Spleen (tissue), 11 donors: ENCODE results near the gene CXXC5. TPM values are rescaled to one million over a fixed set of nuclear protein-coding genes. Genes with fewer than 3 reads are reported as not detected.

Source experiments
- DNase-seq: peaks from one replicate; pipeline ENCODE4 v3.0.0-alpha.2; 2020
- H3K27ac ChIP-seq, 8 donors: fragments of 200-600 bp; sonication (generic) in 7 of 8; 1 replicate in 4 of 8; 2 replicates in 4 of 8; pipeline versions ENCODE4 v1.5.0 to v1.8.0; 2016 to 2021; ENCODE audit warnings: inconsistent platforms in 4 of 8, mild to moderate bottlenecking in 4 of 8, moderate library complexity in 1 of 8
- H3K27me3 ChIP-seq, 7 donors: fragments of 200-600 bp; sonication (generic) in 6 of 7; replicated peaks in 1 of 7; 1 replicate in 4 of 7; 2 replicates in 3 of 7; pipeline versions ENCODE4 v1.5.0 to v1.8.0; 2016 to 2021; ENCODE audit warnings: inconsistent platforms in 3 of 7, mild to moderate bottlenecking in 1 of 7
- H3K36me3 ChIP-seq, 6 donors: fragments of 200-600 bp; sonication (generic) in 5 of 6; 1 replicate in 4 of 6; 2 replicates in 2 of 6; pipeline versions ENCODE4 v1.5.0 to v1.8.0; 2016 to 2021; ENCODE audit warnings: inconsistent platforms in 2 of 6
- H3K4me1 ChIP-seq, 6 donors: fragments of 200-600 bp; sonication (generic) in 5 of 6; 1 replicate in 3 of 6; 2 replicates in 3 of 6; pipeline versions ENCODE4 v1.5.0 to v1.8.0; 2016 to 2021; ENCODE audit warnings: inconsistent platforms in 3 of 6
- H3K4me3 ChIP-seq, 8 donors: fragments of 200-600 bp; sonication (generic) in 7 of 8; 1 replicate in 4 of 8; 2 replicates in 4 of 8; pipeline versions ENCODE4 v1.5.0 to v1.8.0; 2016 to 2021; ENCODE audit warnings: inconsistent platforms in 4 of 8, mild to moderate bottlenecking in 4 of 8, moderate library complexity in 2 of 8
- H3K9me3 ChIP-seq, 8 donors: fragments of 200-600 bp; sonication (generic) in 7 of 8; 1 replicate in 4 of 8; 2 replicates in 4 of 8; pipeline versions ENCODE4 v1.5.0 to v1.8.0; 2016 to 2021; ENCODE audit warnings: inconsistent platforms in 4 of 8
- POLR2A ChIP-seq, 3 donors: fragments of 450-650 bp; IDR thresholded peaks; one replicate each; pipeline ENCODE4 v1.5.1; 2017; ENCODE audit warnings: antibody characterized with exemption in 3 of 3, mild to moderate bottlenecking in 1 of 3
- POLR2AphosphoS5 ChIP-seq, 3 donors: sonication (generic); formaldehyde crosslinking; IDR thresholded peaks; one replicate each; pipeline ENCODE4 v1.5.1; 2017; ENCODE audit warnings: antibody characterized with exemption in 3 of 3
- WGBS, 5 donors: extraction: QIAGEN DNeasy Blood & Tissue Kit in 3 of 5; methylation state at CpG; one replicate each; pipeline versions ENCODE4 v1.1.5 to v1.1.7; 2013 to 2018; 5-methylcytosine and 5-hydroxymethylcytosine counted together
- intact Hi-C: fragments of 100-400 bp; cut with DNase I; formaldehyde crosslinking; loops from one replicate; pipeline ENCODE4 v1.15.0; 2023; ENCODE audit warnings: low total_unique reads
- polyA plus RNA-seq, 3 donors: library from polyadenylated mRNA; stranded (reverse); fragments of 200-250 nt; gene quantifications; one replicate each; pipeline ENCODE4 v1.2.1, GENCODE V29; 2013
- total RNA-seq, 7 donors: library from RNA; depleted of rRNA in 3 of 7; stranded (reverse); fragments of >200 nt in 3 of 7; fragmentation: NEBNext Ultra II Directional in 4 of 7; extraction: Animal tissue kit (Norgen Biotek cat#: 25700) in 4 of 7; gene quantifications; one replicate each; pipeline versions ENCODE4 v1.1.0 to v1.2.1, GENCODE V29; 2016 to 2021
- TF ChIP-seq, protein P1 (sequence below), 11 experiments: fragments of 200-600 bp in 7 of 11; fragments of 450-650 bp in 4 of 11; sonication (generic) in 4 of 11; IDR thresholded peaks in 8 of 11; conservative IDR thresholded peaks in 3 of 11; 1 replicate in 7 of 11; 2 replicates in 4 of 11; pipeline versions ENCODE4 v1.4.0 to v1.8.0; 2016 to 2021; ENCODE audit warnings: antibody characterized with exemption in 11 of 11, inconsistent platforms in 4 of 11, mild to moderate bottlenecking in 1 of 11
- donor health status: healthy with polysubstance abuse.
- donor health status: DM: no; HTN: no; CAD: no; lungs with moderate emphysema.
- donor health status: DM: no; HTN: no; CAD: no.
- donor health status: Bipolar disorder and iron deficiency.
- donor health status: healthy.
- donor health status: DM: no; HTN: no; CAD: no.
- donor health status: DM: yes; HTN: yes; CAD: no.

Gene CXXC5
- total and polyA plus RNA-seq, 10 donors: 46.4 to 69.5 (median 62.0) TPM

DNA sequence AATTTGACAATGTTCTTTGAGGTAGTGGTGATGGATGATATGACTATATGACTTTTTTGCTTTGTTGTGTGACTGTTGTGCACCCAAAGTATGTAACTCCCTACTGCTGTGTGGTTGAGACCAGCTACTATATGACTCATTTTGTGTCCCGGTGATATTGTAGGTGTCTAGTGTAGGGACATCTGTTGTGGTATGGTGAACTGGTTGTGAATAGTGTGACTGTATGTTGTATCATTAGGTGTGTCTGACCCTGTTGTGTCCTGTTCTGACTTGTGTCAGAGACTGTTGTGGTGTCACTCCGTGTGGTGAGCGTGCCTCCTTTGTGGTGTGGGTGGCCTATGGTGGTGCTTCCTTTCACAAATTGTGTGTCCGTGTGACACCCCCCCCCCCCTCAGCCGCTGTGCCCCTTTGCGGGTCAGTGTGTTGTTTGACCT is 11.2 kb upstream of the CXXC5 start:
- Histone ChIP-seq H3K27me3 (peaks cover 0 to 9% (median 0%) of the 10 kb centered on the region in 7 donors), H3K4me3 (peak overlapping the region; percentile 27 to 71 (median 41)), H3K36me3 (peaks cover 0 to 8% (median 0%) of the 10 kb centered on the region in 6 donors), H3K4me1 (peaks cover 51 to 81% (median 67%) of the 10 kb centered on the region in 6 donors), H3K27ac (peak overlapping the region; percentile 85 to 96 (median 90)), H3K9me3 (no peaks in the 10 kb centered on the region)
- 1 to 3% (median 1%) methylated on average over 5 to 6 of the region's 6 CpGs for WGBS, 5 donors
- intact Hi-C loops: no loop called here
- TF ChIP-seq POLR2A (IDR thresholded peaks at IDR 0.05): no peak
- TF ChIP-seq, protein P1, sequence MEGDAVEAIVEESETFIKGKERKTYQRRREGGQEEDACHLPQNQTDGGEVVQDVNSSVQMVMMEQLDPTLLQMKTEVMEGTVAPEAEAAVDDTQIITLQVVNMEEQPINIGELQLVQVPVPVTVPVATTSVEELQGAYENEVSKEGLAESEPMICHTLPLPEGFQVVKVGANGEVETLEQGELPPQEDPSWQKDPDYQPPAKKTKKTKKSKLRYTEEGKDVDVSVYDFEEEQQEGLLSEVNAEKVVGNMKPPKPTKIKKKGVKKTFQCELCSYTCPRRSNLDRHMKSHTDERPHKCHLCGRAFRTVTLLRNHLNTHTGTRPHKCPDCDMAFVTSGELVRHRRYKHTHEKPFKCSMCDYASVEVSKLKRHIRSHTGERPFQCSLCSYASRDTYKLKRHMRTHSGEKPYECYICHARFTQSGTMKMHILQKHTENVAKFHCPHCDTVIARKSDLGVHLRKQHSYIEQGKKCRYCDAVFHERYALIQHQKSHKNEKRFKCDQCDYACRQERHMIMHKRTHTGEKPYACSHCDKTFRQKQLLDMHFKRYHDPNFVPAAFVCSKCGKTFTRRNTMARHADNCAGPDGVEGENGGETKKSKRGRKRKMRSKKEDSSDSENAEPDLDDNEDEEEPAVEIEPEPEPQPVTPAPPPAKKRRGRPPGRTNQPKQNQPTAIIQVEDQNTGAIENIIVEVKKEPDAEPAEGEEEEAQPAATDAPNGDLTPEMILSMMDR (IDR thresholded peaks at IDR 0.05 in 8 of 11, conservative IDR thresholded peaks at IDR 0.05 in 3 of 11): no peak
- no peak for TF ChIP-seq POLR2AphosphoS5 (IDR thresholded peaks at IDR 0.05)
- no peak for DNase-seq

DNA sequence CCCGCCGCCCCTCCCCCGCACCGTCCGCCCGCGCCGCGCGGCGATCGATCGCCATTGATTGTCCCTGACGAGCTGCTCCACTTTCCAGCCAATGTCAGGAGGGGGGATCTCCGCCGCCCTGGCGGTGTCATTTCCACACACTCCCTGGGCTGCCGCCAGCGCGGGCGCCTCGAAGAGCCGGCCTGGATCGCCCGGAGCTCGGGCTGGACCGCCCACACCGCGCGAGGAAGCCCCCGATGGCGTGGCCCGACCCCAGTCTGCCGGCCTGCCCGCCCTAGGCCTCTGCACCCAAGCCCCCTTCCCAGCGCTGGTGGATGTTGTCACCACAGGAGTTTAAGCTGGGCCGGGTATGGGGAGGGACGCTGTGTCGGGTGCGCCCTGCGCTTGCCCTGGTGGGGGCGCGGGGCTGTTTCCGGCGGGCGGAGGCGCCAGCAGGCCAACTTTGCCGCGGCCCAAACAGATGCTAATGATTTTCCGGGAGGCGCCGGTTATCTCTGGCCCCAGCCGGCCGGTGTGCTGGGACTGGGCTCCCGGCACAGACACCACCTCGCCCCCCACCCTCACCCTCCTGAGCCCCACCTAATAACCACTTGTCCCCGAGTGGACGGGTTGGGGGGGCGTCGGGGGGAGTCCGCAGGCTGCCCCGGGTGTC is 10.6 kb upstream of the CXXC5 start:
- intact Hi-C loops: no loop called here
- 1 to 5% (median 1%) methylated on average over 21 to 62 of the region's 62 CpGs for WGBS, 5 donors
- peaks cover 0 to 2% (median 0%) of the 10 kb centered on the region in 6 donors for H3K36me3 ChIP-seq
- H3K4me3 ChIP-seq: peak overlapping the region; percentile 27 to 71 (median 41)
- H3K27ac ChIP-seq: peak overlapping the region; percentile 85 to 96 (median 90)
- peaks cover 0 to 9% (median 0%) of the 10 kb centered on the region in 7 donors for H3K27me3 ChIP-seq
- TF ChIP-seq, protein P1 (IDR thresholded peaks at IDR 0.05 in 8 of 11, conservative IDR thresholded peaks at IDR 0.05 in 3 of 11): peak in 7 of 11 experiments; percentile 20 to 51 (median 36)
- TF ChIP-seq POLR2A (IDR thresholded peaks at IDR 0.05): peak in 1 of 3 donors; percentile 28
- TF ChIP-seq POLR2AphosphoS5 (IDR thresholded peaks at IDR 0.05): peak; percentile 70 to 86 (median 79)
- peak; percentile 93 for DNase-seq
- no peaks in the 10 kb centered on the region for H3K9me3 ChIP-seq
- peaks cover 51 to 80% (median 67%) of the 10 kb centered on the region in 6 donors for H3K4me1 ChIP-seq

GRCh38 chr5:139638090-139638735 is 9.9 kb upstream of the CXXC5 start:
- Histone ChIP-seq H3K9me3 (no peaks in the 10 kb centered on the region), H3K36me3 (no peaks in the 10 kb centered on the region), H3K4me1 (peaks cover 50 to 80% (median 65%) of the 10 kb centered on the region in 6 donors), H3K27me3 (peaks cover 0 to 9% (median 0%) of the 10 kb centered on the region in 7 donors), H3K27ac (peak overlapping the region; percentile 85 to 96 (median 90)), H3K4me3 (peak overlapping the region; percentile 27 to 71 (median 41))
- WGBS, 5 donors: 0 to 14% (median 12%) methylated on average over 14 to 23 of the region's 23 CpGs
- no peak for TF ChIP-seq POLR2A (IDR thresholded peaks at IDR 0.05)
- TF ChIP-seq, protein P1 (IDR thresholded peaks at IDR 0.05 in 8 of 11, conservative IDR thresholded peaks at IDR 0.05 in 3 of 11): no peak
- TF ChIP-seq POLR2AphosphoS5 (IDR thresholded peaks at IDR 0.05): peak; percentile 65 to 78 (median 75)
- DNase-seq: peak; percentile 92
- intact Hi-C loops: no loop called here
